Effector memory CD8-positive, alpha-beta T cell (primary cell): ENCODE results near the gene GABRG3.

Source experiments
- ATAC-seq: fragments of 150-1000 bp; cut with Tn5 transposase; replicated peaks from 2 replicates; pipeline ENCODE4 v1.10.0; 2021; ENCODE audit warnings: mild to moderate bottlenecking, moderate library complexity
- DNase-seq, 3 experiments: peaks; one replicate each; pipeline ENCODE4 v3.0.0; 2021
- H3K27ac Mint-ChIP-seq, 2 donors: one replicate each; pipeline ENCODE4 v1.8.0; 2022; ENCODE audit warnings: mild to moderate bottlenecking in 2 of 2, mixed read lengths in 2 of 2, moderate library complexity in 2 of 2
- H3K27me3 Mint-ChIP-seq, 2 donors: one replicate each; pipeline ENCODE4 v1.8.0; 2022; ENCODE audit warnings: mixed read lengths in 2 of 2
- H3K36me3 Mint-ChIP-seq: one replicate; pipeline ENCODE4 v1.8.0; 2022; ENCODE audit warnings: mild to moderate bottlenecking, moderate library complexity, mixed read lengths; ENCODE audit not compliant: insufficient read depth
- H3K4me1 Mint-ChIP-seq, 2 donors: one replicate each; pipeline ENCODE4 v1.8.0; 2022; ENCODE audit warnings: low read depth in 2 of 2, mixed read lengths in 2 of 2
- H3K4me3 Mint-ChIP-seq, 2 donors: one replicate each; pipeline ENCODE4 v1.8.0; 2022; ENCODE audit warnings: mild to moderate bottlenecking in 2 of 2, mixed read lengths in 2 of 2, moderate library complexity in 2 of 2
- H3K9me3 Mint-ChIP-seq, 2 donors: one replicate each; pipeline ENCODE4 v1.8.0; 2022; ENCODE audit warnings: mixed read lengths in 2 of 2

GABRG3 gene

GRCh38 chr15:27396996-27397395, 426.0 kb downstream of the GABRG3 start:
- ATAC-seq: no peak
- no peaks in the 10 kb centered on the region for H3K27me3 Mint-ChIP-seq
- no peak overlapping the region for H3K27ac Mint-ChIP-seq
- DNase-seq: no peak
- H3K36me3 Mint-ChIP-seq: no peaks in the 10 kb centered on the region
- no peak overlapping the region for H3K4me3 Mint-ChIP-seq
- H3K4me1 Mint-ChIP-seq: no peaks in the 10 kb centered on the region
- H3K9me3 Mint-ChIP-seq: peaks cover 5 to 10% of the 10 kb centered on the region in 2 donors

GRCh38 chr15:27398631-27399161, 427.7 kb downstream of the GABRG3 start:
- ATAC-seq (no peak), DNase-seq (no peak)
- Mint-ChIP-seq H3K27ac (no peak overlapping the region), H3K9me3 (peaks cover 5 to 10% of the 10 kb centered on the region in 2 donors), H3K36me3 (no peaks in the 10 kb centered on the region), H3K27me3 (no peaks in the 10 kb centered on the region), H3K4me3 (no peak overlapping the region), H3K4me1 (no peaks in the 10 kb centered on the region)

- Mint-ChIP-seq H3K4me3 (no peak overlapping the region), H3K4me1 (no peaks in the 10 kb centered on the region), H3K36me3 (no peaks in the 10 kb centered on the region), H3K27ac (no peak overlapping the region), H3K9me3 (peaks cover 5 to 10% of the 10 kb centered on the region in 2 donors), H3K27me3 (no peaks in the 10 kb centered on the region)
- DNase-seq (no peak), ATAC-seq (no peak)
These were observed 428.3 kb downstream of the GABRG3 start for GRCh38 chr15:27399241-27399640.

GRCh38 chr15:27401471-27401870, 430.5 kb downstream of the GABRG3 start:
- no peak overlapping the region for H3K4me3 Mint-ChIP-seq
- DNase-seq (no peak), ATAC-seq (no peak)
- peaks cover 10 to 12% of the 10 kb centered on the region in 2 donors for H3K9me3 Mint-ChIP-seq
- no peaks in the 10 kb centered on the region for H3K27me3 Mint-ChIP-seq
- peaks cover 0 to 1% of the 10 kb centered on the region in 2 donors for H3K4me1 Mint-ChIP-seq
- no peaks in the 10 kb centered on the region for H3K36me3 Mint-ChIP-seq
- no peak overlapping the region for H3K27ac Mint-ChIP-seq

GRCh38 chr15:27408428-27408827, 437.4 kb downstream of the GABRG3 start:
- H3K4me1 Mint-ChIP-seq: peaks cover 0 to 1% of the 10 kb centered on the region in 2 donors
- H3K4me3 Mint-ChIP-seq: no peak overlapping the region

GRCh38 chr15:27410996-27411605, 440.1 kb downstream of the GABRG3 start:
- H3K27me3 Mint-ChIP-seq: no peaks in the 10 kb centered on the region
- H3K4me3 Mint-ChIP-seq: no peak overlapping the region
- H3K27ac Mint-ChIP-seq: no peak overlapping the region
- H3K4me1 Mint-ChIP-seq: no peaks in the 10 kb centered on the region
- no peaks in the 10 kb centered on the region for H3K36me3 Mint-ChIP-seq
- peaks cover 0 to 4% of the 10 kb centered on the region in 2 donors for H3K9me3 Mint-ChIP-seq
- ATAC-seq (no peak), DNase-seq (no peak)

More at GRCh38 chr15:27408428-27408827, 437.4 kb downstream of the GABRG3 start:
- Mint-ChIP-seq H3K27me3 (no peaks in the 10 kb centered on the region), H3K9me3 (peaks cover 2 to 7% of the 10 kb centered on the region in 2 donors), H3K27ac (no peak overlapping the region), H3K36me3 (no peaks in the 10 kb centered on the region)
- DNase-seq: no peak
- ATAC-seq: no peak

- ATAC-seq (no peak), DNase-seq (no peak)
- no peak overlapping the region for H3K4me3 Mint-ChIP-seq
- H3K4me1 Mint-ChIP-seq: no peaks in the 10 kb centered on the region
- no peaks in the 10 kb centered on the region for H3K36me3 Mint-ChIP-seq
- no peaks in the 10 kb centered on the region for H3K27me3 Mint-ChIP-seq
- no peak overlapping the region for H3K27ac Mint-ChIP-seq
- peaks cover 0 to 4% of the 10 kb centered on the region in 2 donors for H3K9me3 Mint-ChIP-seq
These were observed 441.4 kb downstream of the GABRG3 start for GRCh38 chr15:27412415-27412814.

- Mint-ChIP-seq H3K36me3 (no peaks in the 10 kb centered on the region), H3K4me1 (no peaks in the 10 kb centered on the region), H3K27ac (no peak overlapping the region), H3K4me3 (no peak overlapping the region), H3K9me3 (peaks cover 5 to 9% of the 10 kb centered on the region in 2 donors), H3K27me3 (no peaks in the 10 kb centered on the region)
- DNase-seq (no peak), ATAC-seq (no peak)
These were observed 443.3 kb downstream of the GABRG3 start for GRCh38 chr15:27414168-27414870.

- ATAC-seq (no peak), DNase-seq (no peak)
- Mint-ChIP-seq H3K27me3 (no peaks in the 10 kb centered on the region), H3K27ac (no peak overlapping the region), H3K36me3 (no peaks in the 10 kb centered on the region), H3K4me3 (no peak overlapping the region), H3K9me3 (peaks cover 8 to 9% of the 10 kb centered on the region in 2 donors), H3K4me1 (no peaks in the 10 kb centered on the region)
These were observed 447.7 kb downstream of the GABRG3 start for GRCh38 chr15:27418726-27419125.

- Mint-ChIP-seq H3K4me3 (no peak overlapping the region), H3K27me3 (no peaks in the 10 kb centered on the region), H3K27ac (no peak overlapping the region), H3K36me3 (no peaks in the 10 kb centered on the region), H3K9me3 (peaks cover 6 to 10% of the 10 kb centered on the region in 2 donors), H3K4me1 (no peaks in the 10 kb centered on the region)
- DNase-seq: no peak
- ATAC-seq: no peak
These were observed 452.0 kb downstream of the GABRG3 start for GRCh38 chr15:27422997-27423396.

GRCh38 chr15:27426805-27427204, 455.8 kb downstream of the GABRG3 start:
- no peak overlapping the region for H3K27ac Mint-ChIP-seq
- no peaks in the 10 kb centered on the region for H3K4me1 Mint-ChIP-seq
- no peak for ATAC-seq
- no peaks in the 10 kb centered on the region for H3K36me3 Mint-ChIP-seq
- peaks cover 7% of the 10 kb centered on the region in 2 donors for H3K9me3 Mint-ChIP-seq
- H3K27me3 Mint-ChIP-seq: no peaks in the 10 kb centered on the region
- no peak overlapping the region for H3K4me3 Mint-ChIP-seq
- DNase-seq: no peak

- ATAC-seq (no peak), DNase-seq (no peak)
- H3K9me3 Mint-ChIP-seq: peaks cover 7% of the 10 kb centered on the region in 2 donors
- no peak overlapping the region for H3K4me3 Mint-ChIP-seq
- no peak overlapping the region for H3K27ac Mint-ChIP-seq
- no peaks in the 10 kb centered on the region for H3K36me3 Mint-ChIP-seq
- H3K4me1 Mint-ChIP-seq: no peaks in the 10 kb centered on the region
- H3K27me3 Mint-ChIP-seq: no peaks in the 10 kb centered on the region
These were observed 456.3 kb downstream of the GABRG3 start for GRCh38 chr15:27427276-27427675.

- Mint-ChIP-seq H3K4me3 (no peak overlapping the region), H3K9me3 (peaks cover 7 to 14% of the 10 kb centered on the region in 2 donors), H3K27me3 (no peaks in the 10 kb centered on the region), H3K4me1 (no peaks in the 10 kb centered on the region), H3K36me3 (no peaks in the 10 kb centered on the region), H3K27ac (no peak overlapping the region)
- no peak for DNase-seq
- no peak for ATAC-seq
These were observed 457.2 kb downstream of the GABRG3 start for GRCh38 chr15:27428151-27428550.

- ATAC-seq: no peak
- Mint-ChIP-seq H3K4me3 (no peak overlapping the region), H3K27ac (no peak overlapping the region), H3K4me1 (no peaks in the 10 kb centered on the region), H3K36me3 (no peaks in the 10 kb centered on the region), H3K9me3 (peaks cover 7 to 14% of the 10 kb centered on the region in 2 donors), H3K27me3 (no peaks in the 10 kb centered on the region)
- no peak for DNase-seq
These were observed 458.6 kb downstream of the GABRG3 start for GRCh38 chr15:27429577-27429976.
